ENCODE data around the gene CCDC195.

DNA sequence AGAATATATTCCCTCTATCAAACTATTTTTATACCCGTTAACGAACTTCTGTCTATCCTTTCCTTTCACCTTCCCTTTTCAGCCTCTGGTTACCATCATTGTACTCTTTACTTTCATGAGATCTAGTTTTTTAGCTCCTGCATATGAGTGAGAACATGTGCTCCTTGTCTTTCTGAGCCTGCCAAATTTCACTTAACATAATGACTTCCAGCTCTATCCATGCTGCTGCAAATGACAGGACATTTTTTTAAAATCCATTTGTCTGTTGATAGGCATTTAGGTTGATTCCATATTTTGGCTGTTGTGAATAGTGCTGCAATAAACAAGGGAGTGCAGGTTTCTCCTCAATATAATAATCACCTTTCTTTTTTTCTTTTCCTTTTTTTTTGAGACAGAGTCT, 8.2 kb upstream of the CCDC195 start:
- TF ChIP-seq, protein P1, sequence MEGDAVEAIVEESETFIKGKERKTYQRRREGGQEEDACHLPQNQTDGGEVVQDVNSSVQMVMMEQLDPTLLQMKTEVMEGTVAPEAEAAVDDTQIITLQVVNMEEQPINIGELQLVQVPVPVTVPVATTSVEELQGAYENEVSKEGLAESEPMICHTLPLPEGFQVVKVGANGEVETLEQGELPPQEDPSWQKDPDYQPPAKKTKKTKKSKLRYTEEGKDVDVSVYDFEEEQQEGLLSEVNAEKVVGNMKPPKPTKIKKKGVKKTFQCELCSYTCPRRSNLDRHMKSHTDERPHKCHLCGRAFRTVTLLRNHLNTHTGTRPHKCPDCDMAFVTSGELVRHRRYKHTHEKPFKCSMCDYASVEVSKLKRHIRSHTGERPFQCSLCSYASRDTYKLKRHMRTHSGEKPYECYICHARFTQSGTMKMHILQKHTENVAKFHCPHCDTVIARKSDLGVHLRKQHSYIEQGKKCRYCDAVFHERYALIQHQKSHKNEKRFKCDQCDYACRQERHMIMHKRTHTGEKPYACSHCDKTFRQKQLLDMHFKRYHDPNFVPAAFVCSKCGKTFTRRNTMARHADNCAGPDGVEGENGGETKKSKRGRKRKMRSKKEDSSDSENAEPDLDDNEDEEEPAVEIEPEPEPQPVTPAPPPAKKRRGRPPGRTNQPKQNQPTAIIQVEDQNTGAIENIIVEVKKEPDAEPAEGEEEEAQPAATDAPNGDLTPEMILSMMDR (conservative IDR thresholded peaks at IDR 0.05; ENCODE audit: low read depth, low read length), result no peak
- no peak for TF ChIP-seq EZH2 (IDR thresholded peaks at IDR 0.05; ENCODE audit: borderline replicate concordance, low read depth, low read length, poor library complexity, severe bottlenecking)
